ENCODE results near the gene CECR2. TPM values are rescaled to one million over a fixed set of nuclear protein-coding genes. Genes with fewer than 3 reads are reported as not detected.

Gene CECR2
- 4.3 and 5.3 TPM in 2 replicates for polyA plus RNA-seq (2014; cell fraction: cytosol; rRNA removed)
- polyA plus RNA-seq (2014; cell fraction: nucleus; rRNA removed) = 4.5 and 9.2 TPM in 2 replicates

DNA sequence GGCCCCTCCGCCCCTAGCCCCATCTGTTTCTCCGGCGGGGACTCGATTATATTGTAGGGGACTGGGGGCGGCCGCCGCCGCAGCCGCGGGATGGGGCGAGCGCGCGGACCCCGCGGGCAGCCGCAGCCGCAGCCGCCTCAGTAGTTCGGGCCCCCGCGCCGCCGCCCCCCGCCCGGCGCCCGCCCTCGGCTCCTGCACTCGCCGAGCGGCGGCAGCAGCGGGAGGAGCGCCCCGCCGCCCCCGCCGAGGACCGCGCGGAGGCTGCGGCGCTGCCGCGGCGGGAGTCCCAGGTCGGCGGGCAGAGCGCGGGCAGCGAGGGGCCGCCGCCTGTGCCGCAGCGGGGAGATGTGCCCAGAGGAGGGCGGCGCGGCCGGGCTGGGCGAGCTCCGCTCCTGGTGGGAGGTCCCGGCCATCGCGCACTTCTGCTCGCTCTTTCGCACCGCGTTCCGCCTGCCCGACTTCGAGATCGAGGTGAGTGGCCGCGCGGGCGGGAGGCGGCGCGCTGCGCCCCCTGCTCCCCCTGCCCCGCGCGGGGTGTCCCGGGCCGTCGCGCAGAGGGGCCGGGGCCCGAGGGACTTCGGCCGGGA, at the start of gene CECR2:
Gene CECR2, plus strand, starts transcription at position 22 of the 587 bp plus-strand sequence. Its CDS starts 324 bp downstream, at position 346.
- peak; percentile 45 for DNase-seq (ENCODE audit: low spot score)

DNA sequence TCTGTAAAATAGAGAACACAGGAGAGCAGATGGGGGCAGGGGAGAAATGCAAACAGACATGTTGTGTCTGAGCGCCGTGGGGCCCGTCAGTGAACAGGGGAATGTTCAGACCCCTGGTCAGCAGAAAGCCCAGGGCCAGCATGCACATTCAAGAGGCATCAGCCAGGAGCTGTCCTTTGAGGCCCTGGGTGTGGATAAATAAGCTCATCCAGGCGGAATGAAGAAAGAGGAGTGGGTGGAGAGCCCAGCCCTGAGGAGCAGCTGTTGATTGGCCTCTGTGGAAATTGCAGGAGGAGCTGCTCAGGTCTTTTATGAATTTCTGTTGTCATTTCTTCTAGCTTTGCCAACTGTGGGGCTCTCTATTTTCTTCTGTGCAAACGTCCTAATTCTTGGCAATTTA, 49.7 kb upstream of the CECR2 start:
- DNase-seq (ENCODE audit: low spot score) = no peak

DNA sequence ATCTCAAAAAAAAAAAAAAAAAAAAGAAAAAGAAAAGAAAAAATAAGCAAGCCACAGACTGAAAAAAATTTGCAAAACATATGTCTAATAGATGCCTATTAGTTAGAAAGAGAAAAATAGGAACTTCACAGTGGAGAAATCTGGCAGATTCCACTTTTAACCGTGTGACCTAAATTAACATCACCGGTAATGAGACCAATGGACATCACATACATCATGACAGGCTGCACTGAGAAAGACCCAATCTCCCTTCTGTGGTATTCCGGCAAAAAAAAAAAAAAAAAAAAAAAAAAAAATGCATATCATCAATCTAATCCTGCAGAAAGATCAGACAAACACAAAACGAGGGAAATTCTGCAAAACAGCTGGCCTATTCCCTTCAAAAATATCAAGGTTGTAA, 46.7 kb upstream of the CECR2 start:
- no peak for DNase-seq (ENCODE audit: low spot score)

DNA sequence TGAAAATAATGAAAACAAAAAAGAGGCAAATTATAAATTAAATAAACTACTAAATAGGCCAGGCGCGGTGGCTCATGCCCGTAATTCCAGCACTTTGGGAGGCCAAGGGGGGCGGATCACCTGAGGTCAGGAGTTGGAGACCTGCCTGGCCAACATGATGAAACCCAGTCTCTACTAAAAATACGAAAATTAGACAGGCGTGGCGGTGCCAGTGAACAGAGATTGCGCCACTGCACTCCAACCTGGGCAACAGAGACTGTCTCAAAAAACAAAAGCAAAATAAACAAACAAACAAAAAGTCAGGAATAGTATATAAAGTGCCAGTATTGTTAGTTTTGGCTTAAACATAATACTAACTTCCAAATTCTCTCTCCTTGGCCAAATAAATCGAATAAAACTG, 37.6 kb upstream of the CECR2 start:
- no peak for DNase-seq (ENCODE audit: low spot score)

- DNase-seq (ENCODE audit: low spot score) = no peak
These were observed 37.0 kb upstream of the CECR2 start for GRCh38 chr22:17332109-17332800.

DNA sequence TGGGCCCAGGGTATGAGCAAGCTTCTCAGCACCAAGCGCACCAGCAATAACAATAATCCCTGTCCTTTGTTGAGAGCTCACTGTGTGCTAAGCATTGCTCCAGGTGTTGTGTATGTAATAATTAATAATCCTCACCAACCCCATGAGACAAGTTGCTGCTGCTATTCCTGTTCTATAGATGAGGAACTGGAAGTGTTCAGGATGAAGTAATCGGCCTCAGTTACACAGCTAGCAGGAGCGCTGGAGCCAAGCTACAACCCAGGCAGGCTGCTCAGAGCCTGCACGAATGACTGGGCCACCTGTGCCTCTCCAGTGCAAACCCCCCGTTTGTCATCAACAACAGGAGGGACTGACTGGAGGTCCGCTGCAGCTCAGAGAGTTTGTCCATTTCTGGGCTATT, 35.2 kb upstream of the CECR2 start:
- no peak for DNase-seq (ENCODE audit: low spot score)

GRCh38 chr22:17334983-17335382, 34.3 kb upstream of the CECR2 start:
- DNase-seq (ENCODE audit: low spot score) = no peak

GRCh38 chr22:17336061-17336460, 33.2 kb upstream of the CECR2 start:
- no peak for DNase-seq (ENCODE audit: low spot score)

GRCh38 chr22:17337639-17338038, 31.6 kb upstream of the CECR2 start:
- no peak for DNase-seq (ENCODE audit: low spot score)

DNA sequence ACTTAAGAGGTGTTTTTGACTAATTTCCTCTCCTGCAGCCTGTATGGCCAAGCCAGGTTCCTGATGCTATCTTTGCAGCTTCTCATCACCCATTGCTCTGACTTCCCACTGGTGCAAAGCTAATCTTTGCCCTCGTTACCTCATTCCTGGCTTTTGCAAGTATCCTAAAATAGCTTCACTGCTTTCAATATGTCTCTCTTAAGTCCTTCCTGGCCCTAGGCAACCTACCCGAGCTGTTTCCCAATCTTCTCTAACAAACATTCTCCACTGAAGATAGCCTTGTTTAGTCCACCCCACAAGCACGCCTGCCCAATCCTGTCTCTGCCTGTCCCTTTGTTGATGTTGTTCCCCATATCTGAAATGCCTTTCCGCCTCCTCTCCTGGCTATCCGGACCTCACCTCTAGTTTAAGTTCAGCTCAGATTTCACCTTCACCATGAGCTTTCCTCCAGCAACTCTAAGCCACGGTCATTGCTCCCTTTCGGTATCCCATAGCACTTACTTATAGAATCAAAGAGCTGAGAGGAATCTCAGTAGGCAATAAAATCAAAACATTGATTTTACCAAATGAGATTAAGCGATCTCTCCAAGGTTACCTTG, 30.1 kb upstream of the CECR2 start:
- DNase-seq (ENCODE audit: low spot score) = no peak

- DNase-seq (ENCODE audit: low spot score) = no peak
These were observed 26.9 kb upstream of the CECR2 start for GRCh38 chr22:17342361-17342760.

GRCh38 chr22:17343766-17344165, 25.5 kb upstream of the CECR2 start:
- DNase-seq (ENCODE audit: low spot score) = no peak

- no peak for DNase-seq (ENCODE audit: low spot score)
These were observed 22.7 kb upstream of the CECR2 start for GRCh38 chr22:17346578-17346977.

GRCh38 chr22:17347724-17348123, 21.5 kb upstream of the CECR2 start:
- no peak for DNase-seq (ENCODE audit: low spot score)

DNA sequence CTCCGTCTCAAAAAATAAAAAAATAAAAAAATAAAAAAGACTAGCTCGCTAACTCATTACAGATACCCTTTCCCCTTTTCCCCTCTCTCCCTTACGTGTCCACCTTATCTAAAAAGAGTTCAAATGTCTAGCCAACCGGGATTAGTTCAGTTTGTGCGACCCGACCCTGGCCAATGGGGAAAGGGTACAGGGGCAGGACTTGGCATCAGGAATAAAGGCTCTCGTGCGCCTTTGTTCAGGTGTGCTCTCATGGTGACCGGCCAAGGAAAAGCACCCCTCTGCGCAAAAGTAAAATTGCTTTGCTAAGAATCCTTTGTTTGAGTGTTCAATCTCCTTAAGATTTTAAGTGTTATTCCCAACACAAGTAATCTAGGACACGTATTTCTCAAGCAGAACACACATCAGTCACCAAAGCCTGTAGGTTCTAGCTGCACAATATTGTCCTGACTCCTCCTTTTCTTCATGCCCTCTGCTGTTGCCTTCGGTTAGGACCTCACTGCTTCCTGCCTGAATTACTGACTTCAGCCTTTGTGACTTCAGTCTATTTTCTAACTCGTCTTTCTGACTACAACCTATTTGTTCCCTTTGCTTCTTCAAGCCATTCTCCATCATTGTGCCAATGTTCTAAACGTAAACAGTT, 20.7 kb upstream of the CECR2 start:
- no peak for DNase-seq (ENCODE audit: low spot score)

GRCh38 chr22:17349172-17349571, 20.1 kb upstream of the CECR2 start:
- DNase-seq (ENCODE audit: low spot score) = no peak

DNA sequence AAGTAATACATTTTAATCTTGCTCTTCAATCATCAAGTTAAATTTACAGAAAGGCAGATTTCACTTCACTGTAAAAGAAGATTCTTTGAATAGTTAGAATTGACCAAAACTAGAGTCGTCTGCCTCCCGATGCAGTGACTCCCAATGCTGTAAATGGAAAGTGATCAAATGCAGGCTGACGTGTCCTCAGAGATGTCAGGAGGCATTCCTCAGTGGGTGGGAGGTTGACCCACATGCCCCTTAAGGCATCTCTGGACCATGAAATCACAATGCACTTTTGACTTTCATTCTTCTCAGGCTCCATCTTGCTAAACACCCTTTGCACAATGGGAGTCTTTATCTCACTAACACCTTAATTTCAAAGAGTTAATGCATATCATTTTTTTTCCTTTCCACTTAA, 19.0 kb upstream of the CECR2 start:
- no peak for DNase-seq (ENCODE audit: low spot score)

DNA sequence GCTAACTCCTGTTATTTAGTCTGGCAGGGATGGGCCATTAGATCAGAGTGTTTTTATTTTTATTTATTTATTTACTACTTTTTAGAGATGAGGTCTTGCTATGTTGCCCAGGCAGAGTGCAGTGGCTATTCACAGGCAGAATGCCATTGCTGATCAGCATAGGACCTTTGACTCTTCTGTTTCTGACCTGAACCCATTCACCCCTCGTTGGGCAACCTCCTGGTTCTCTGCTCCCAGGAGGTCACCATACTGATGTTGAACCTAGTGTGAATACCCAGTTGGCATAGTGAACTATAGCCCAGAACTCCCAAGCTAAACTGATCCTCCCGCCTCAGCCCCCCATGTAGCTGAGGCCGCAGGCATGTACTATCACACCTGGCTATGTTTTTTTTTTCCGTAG, 16.5 kb upstream of the CECR2 start:
- DNase-seq (ENCODE audit: low spot score) = no peak

GRCh38 chr22:17357688-17358087, 11.6 kb upstream of the CECR2 start:
- DNase-seq (ENCODE audit: low spot score) = no peak

GRCh38 chr22:17358415-17358814, 10.8 kb upstream of the CECR2 start:
- DNase-seq (ENCODE audit: low spot score) = no peak

DNA sequence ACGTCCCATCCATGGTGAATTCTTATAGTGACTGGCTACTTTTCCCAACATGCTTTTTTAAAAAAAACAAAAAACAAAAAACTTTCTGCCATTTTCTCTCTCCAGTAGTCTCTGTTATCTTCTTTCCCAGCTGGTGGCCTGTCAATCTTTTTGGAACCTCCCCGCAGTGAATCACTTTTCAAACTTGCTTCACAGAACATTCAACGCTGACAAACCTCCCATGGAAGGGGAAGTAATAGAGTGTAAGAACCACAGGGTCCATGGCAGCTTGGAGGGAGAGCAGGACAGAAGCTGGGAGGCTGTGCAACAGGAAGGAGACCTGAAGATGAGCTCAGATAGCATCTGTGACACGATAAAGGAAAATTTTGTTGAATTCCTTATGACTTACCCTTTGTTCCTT, 9.8 kb upstream of the CECR2 start:
- no peak for DNase-seq (ENCODE audit: low spot score)

- DNase-seq (ENCODE audit: low spot score) = no peak
These were observed 2.9 kb upstream of the CECR2 start for GRCh38 chr22:17366329-17366728.

DNA sequence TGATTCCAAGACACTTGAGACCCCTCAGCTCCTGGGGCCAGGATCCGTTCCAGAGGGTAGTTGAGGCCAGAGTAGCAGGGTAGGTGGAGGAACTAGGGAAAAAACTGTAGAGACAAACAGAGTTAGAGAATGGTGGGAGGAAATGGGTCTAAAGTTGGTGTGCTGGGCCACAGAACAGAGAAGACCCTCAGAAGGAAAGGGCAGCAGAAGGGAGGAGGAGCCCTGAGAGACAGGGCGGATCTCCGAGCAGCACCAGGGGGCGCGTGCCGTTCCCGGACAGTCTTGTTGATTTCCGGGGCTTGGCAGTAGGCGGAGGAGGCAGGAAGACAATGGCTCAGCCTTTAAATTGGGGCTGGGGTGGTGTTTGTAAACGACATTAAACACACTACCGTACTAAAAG, 2.4 kb upstream of the CECR2 start:
- DNase-seq (ENCODE audit: low spot score) = peak; percentile 59

All from SK-N-DZ (cell line).